CD14-positive monocyte (primary cell): Measurements from ENCODE around the gene VIM. TPM values are rescaled to one million over a fixed set of nuclear protein-coding genes. Genes with fewer than 3 reads are reported as not detected.

Experiments
- DNase-seq, 3 donors: peaks; one replicate each; pipeline ENCODE4 v3.0.0-alpha.2; 2011 to 2022
- H2AFZ ChIP-seq: 2 replicates; pipeline ENCODE4 v1.6.0; 2012; ENCODE audit warnings: mild to moderate bottlenecking, low read depth, low read length, inconsistent platforms; ENCODE audit not compliant: insufficient read depth, poor library complexity, severe bottlenecking
- H3K27ac ChIP-seq, 2 donors: 1 replicate in 1 of 2; 2 replicates in 1 of 2; pipeline ENCODE4 v1.5.1; 2012 to 2013; ENCODE audit warnings: low read length in 2 of 2, control low read depth in 1 of 2, inconsistent platforms in 1 of 2, low read depth in 1 of 2, mild to moderate bottlenecking in 1 of 2
- H3K27me3 ChIP-seq, 2 donors: one replicate each; pipeline versions ENCODE4 v1.6.0 to v1.6.1; 2011 to 2013; ENCODE audit warnings: low read length in 2 of 2; ENCODE audit not compliant: control insufficient read depth in 2 of 2, insufficient read depth in 2 of 2
- H3K36me3 ChIP-seq, 2 donors: replicated peaks in 1 of 2; 1 replicate in 1 of 2; 2 replicates in 1 of 2; pipeline versions ENCODE4 v1.5.1 to v1.6.1; 2012 to 2013; ENCODE audit warnings: low read length in 2 of 2, control low read depth in 1 of 2, inconsistent platforms in 1 of 2, mild to moderate bottlenecking in 1 of 2; ENCODE audit not compliant: insufficient read depth in 2 of 2, control insufficient read depth in 1 of 2
- H3K4me1 ChIP-seq, 2 donors: 1 replicate in 1 of 2; 2 replicates in 1 of 2; pipeline versions ENCODE4 v1.5.1 to v1.6.1; 2012 to 2013; ENCODE audit warnings: low read length in 2 of 2, control low read depth in 1 of 2, inconsistent platforms in 1 of 2, mild to moderate bottlenecking in 1 of 2, moderate library complexity in 1 of 2; ENCODE audit not compliant: insufficient read depth in 2 of 2, control insufficient read depth in 1 of 2
- H3K4me2 ChIP-seq: replicated peaks from 2 replicates; pipeline ENCODE3; 2012; ENCODE audit warnings: low read length, moderate library complexity, mild to moderate bottlenecking; ENCODE audit not compliant: poor library complexity, severe bottlenecking; ENCODE audit errors: extremely low read depth
- H3K4me3 ChIP-seq, 3 experiments: fragments of 200-600 bp in 1 of 3; sonication (generic) in 1 of 3; replicated peaks in 1 of 3; 1 replicate in 2 of 3; 2 replicates in 1 of 3; pipeline ENCODE4 v1.5.1; 2011 to 2013; ENCODE audit warnings: low read length in 3 of 3, mild to moderate bottlenecking in 3 of 3, control low read depth in 2 of 3, low read depth in 2 of 3, inconsistent platforms in 1 of 3, moderate library complexity in 1 of 3
- H3K79me2 ChIP-seq: 2 replicates; pipeline ENCODE4 v1.6.0; 2012; ENCODE audit warnings: mild to moderate bottlenecking, control low read depth, inconsistent platforms, low read length, moderate library complexity; ENCODE audit not compliant: insufficient read depth
- H3K9ac ChIP-seq: 2 replicates; pipeline ENCODE4 v1.6.0; 2017; ENCODE audit warnings: low read length, mild to moderate bottlenecking; ENCODE audit not compliant: insufficient read depth, poor library complexity, severe bottlenecking
- H3K9me3 ChIP-seq, 2 donors: replicated peaks in 1 of 2; 1 replicate in 1 of 2; 2 replicates in 1 of 2; pipeline versions ENCODE4 v1.5.1 to v1.6.1; 2012 to 2013; ENCODE audit warnings: low read length in 2 of 2, control low read depth in 1 of 2; ENCODE audit not compliant: control insufficient read depth in 1 of 2, insufficient read depth in 1 of 2
- H4K20me1 ChIP-seq: 2 replicates; pipeline ENCODE4 v1.6.0; 2012; ENCODE audit warnings: mild to moderate bottlenecking, low read length, control low read depth, moderate library complexity; ENCODE audit not compliant: insufficient read depth
- H3K27ac Mint-ChIP-seq, 7 donors: one replicate each; pipeline ENCODE4 v1.8.0; 2020; ENCODE audit warnings: mild to moderate bottlenecking in 7 of 7, mixed read lengths in 7 of 7, moderate library complexity in 6 of 7, inconsistent platforms in 2 of 7
- H3K27me3 Mint-ChIP-seq, 3 donors: one replicate each; pipeline ENCODE4 v1.8.0; 2021 to 2022; ENCODE audit warnings: low read depth in 3 of 3, mild to moderate bottlenecking in 3 of 3, mixed read lengths in 3 of 3, moderate library complexity in 3 of 3, inconsistent platforms in 1 of 3
- H3K36me3 Mint-ChIP-seq, 2 donors: one replicate each; pipeline ENCODE4 v1.8.0; 2020; ENCODE audit warnings: mixed read lengths in 2 of 2, inconsistent platforms in 1 of 2, mild to moderate bottlenecking in 1 of 2
- H3K4me1 Mint-ChIP-seq: one replicate; pipeline ENCODE4 v1.8.0; 2020; ENCODE audit warnings: mild to moderate bottlenecking, mixed read lengths
- H3K4me3 Mint-ChIP-seq, 2 donors: one replicate each; pipeline ENCODE4 v1.8.0; 2020; ENCODE audit warnings: mild to moderate bottlenecking in 2 of 2, mixed read lengths in 2 of 2, moderate library complexity in 1 of 2
- H3K9me3 Mint-ChIP-seq, 7 donors: one replicate each; pipeline ENCODE4 v1.8.0; 2020 to 2022; ENCODE audit warnings: mixed read lengths in 7 of 7, mild to moderate bottlenecking in 6 of 7, moderate library complexity in 6 of 7, inconsistent platforms in 2 of 7
- CTCF ChIP-seq: fragments of 200-600 bp; IDR thresholded peaks from one replicate; pipeline ENCODE4 v1.8.0; 2022; ENCODE audit warnings: antibody characterized with exemption, mild to moderate bottlenecking
- WGBS: methylation state at CpG from one replicate; pipeline ENCODE4 v1.1.5; 2013; ENCODE audit warnings: missing lambda C conversion rate; ENCODE audit not compliant: insufficient coverage; 5-methylcytosine and 5-hydroxymethylcytosine counted together
- intact Hi-C, 2 donors: fragments of 100-400 bp; cut with micrococcal nuclease; formaldehyde crosslinking; loops; one replicate each; pipeline versions ENCODE4 v1.15.0 to v1.15.1; 2023
- polyA plus RNA-seq, 3 donors: library from polyadenylated mRNA; depleted of rRNA in 1 of 3; unstranded in 2 of 3; stranded (reverse) in 1 of 3; fragments of 300-500 nt in 2 of 3; fragments of >200 nt in 1 of 3; fragmentation: Illumina TruSeq in 2 of 3; gene quantifications; 1 replicate in 2 of 3; 2 replicates in 1 of 3; pipeline ENCODE4 v1.2.3, GENCODE V29; 2012 to 2021

The VIM gene
- polyA plus RNA-seq, 3 donors = 697 to 4,055 (median 932) TPM

GRCh38 chr10:17200001-17200911, 27.8 kb upstream of the VIM start:
- peak overlapping the region; percentile 90 to 95 for H3K4me3 Mint-ChIP-seq
- no peak for TF ChIP-seq CTCF
- peak overlapping the region; percentile 80 to 92 (median 86) for H3K4me3 ChIP-seq
- no peaks in the 10 kb centered on the region for H3K36me3 ChIP-seq
- H3K79me2 ChIP-seq = peaks cover 14% of the 10 kb centered on the region
- H3K27ac ChIP-seq = peak overlapping the region; percentile 96 to 97
- H3K27me3 ChIP-seq = no peaks in the 10 kb centered on the region
- WGBS = 40% methylated on average over 1 of the region's 10 CpGs
- no peaks in the 10 kb centered on the region for H4K20me1 ChIP-seq
- H3K36me3 Mint-ChIP-seq = peaks cover 2 to 3% of the 10 kb centered on the region in 2 donors
- peaks cover 0 to 1% (median 0%) of the 10 kb centered on the region in 3 donors for H3K27me3 Mint-ChIP-seq
- H3K9me3 ChIP-seq = no peaks in the 10 kb centered on the region
- DNase-seq = peak; percentile 53 to 86 (median 70)
- H2AFZ ChIP-seq = peak overlapping the region; percentile 89
- H3K4me1 Mint-ChIP-seq = peaks cover 21% of the 10 kb centered on the region
- H3K4me2 ChIP-seq = peak overlapping the region; percentile 89
- intact Hi-C loops = loop anchor here (1.0 to 5.0 kb wide), 3 partner anchors 28 to 173 kb away; partner anchors contain the start of gene VIM (in 1 of the 2)
- peaks cover 9 to 16% of the 10 kb centered on the region in 2 donors for H3K4me1 ChIP-seq
- peak overlapping the region; percentile 85 for H3K9ac ChIP-seq
- H3K27ac Mint-ChIP-seq = peak overlapping the region; percentile 98 to 100 (median 100)
- H3K9me3 Mint-ChIP-seq = no peaks in the 10 kb centered on the region

DNA sequence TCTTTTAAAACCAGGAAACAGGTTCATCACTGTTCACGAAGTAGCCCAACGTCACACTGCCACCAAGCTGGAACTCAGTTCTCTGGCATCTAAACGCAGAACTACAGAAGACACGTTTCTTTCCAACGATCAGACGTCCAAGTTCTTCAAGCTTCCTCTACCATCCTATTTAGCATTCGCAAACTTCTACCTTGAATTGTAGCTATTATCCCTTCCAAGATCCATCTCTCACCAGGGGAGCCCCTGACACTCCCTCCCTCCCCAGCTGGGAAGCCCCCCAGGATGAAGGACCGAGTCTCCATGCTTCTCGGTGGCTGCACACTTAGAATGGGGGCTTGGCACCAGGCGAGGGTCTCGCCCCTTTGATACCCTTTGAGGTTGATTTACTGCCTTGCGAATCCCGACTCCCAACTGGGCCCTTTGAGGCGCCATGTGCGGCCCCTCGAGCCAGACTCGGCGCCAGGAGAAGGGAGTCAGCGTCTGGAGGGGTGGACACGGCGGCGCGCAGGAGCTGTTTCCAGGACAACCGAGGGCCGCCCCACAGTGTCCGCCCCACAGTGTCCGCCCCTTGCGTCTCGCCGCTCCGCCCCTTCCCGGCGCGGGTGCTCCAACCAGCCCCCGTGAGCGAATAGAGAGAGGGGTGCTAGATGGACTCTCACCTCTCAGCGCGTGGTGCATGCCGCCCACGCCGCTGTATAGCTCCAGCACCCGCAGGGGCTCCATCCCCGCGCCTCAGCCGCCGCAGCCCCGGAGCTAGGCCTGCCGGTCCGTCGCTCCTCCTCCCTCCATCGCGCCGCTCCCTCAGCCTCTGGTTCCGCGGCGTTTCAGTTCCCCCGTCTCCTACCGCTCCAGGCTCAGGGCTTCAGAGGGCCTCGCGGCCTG, 26.9 kb upstream of the VIM start, which contains the start of gene TRDMT1:
Gene TRDMT1 (minus strand): TSS at position 761 of the 882 bp plus-strand sequence. CDS start 38 bp downstream, at position 723.
- H3K27ac Mint-ChIP-seq = peak within 1 kb of the TSS; percentile 98 to 100 (median 100)
- H3K4me2 ChIP-seq = peak within 1 kb of the TSS; percentile 89
- peak within 1 kb of the TSS; percentile 96 to 97 for H3K27ac ChIP-seq
- intact Hi-C loops = loop anchor here (1.0 to 5.0 kb wide), 3 partner anchors 27 to 174 kb away; partner anchors contain the start of gene VIM (in 1 of the 2)
- 0% methylated on average over 49 of the region's 60 CpGs for WGBS
- peak within 1 kb of the TSS; percentile 90 to 95 for H3K4me3 Mint-ChIP-seq
- DNase-seq = peak; percentile 83 to 91 (median 85)
- H3K36me3 Mint-ChIP-seq = peaks cover 2 to 3% of the 10 kb centered on the region in 2 donors
- H3K9me3 Mint-ChIP-seq = no peaks in the 10 kb centered on the region
- H4K20me1 ChIP-seq = no peaks in the 10 kb centered on the region
- H3K36me3 ChIP-seq = no peaks in the 10 kb centered on the region
- H3K4me3 ChIP-seq = peak within 1 kb of the TSS; percentile 80 to 92 (median 86)
- peaks cover 14% of the 10 kb centered on the region for H3K79me2 ChIP-seq
- no peak for TF ChIP-seq CTCF
- H3K9ac ChIP-seq = peak within 1 kb of the TSS; percentile 85
- peaks cover 16 to 18% of the 10 kb centered on the region in 2 donors for H3K4me1 ChIP-seq
- peaks cover 0 to 1% (median 0%) of the 10 kb centered on the region in 3 donors for H3K27me3 Mint-ChIP-seq
- H3K4me1 Mint-ChIP-seq = peaks cover 29% of the 10 kb centered on the region
- no peaks in the 10 kb centered on the region for H3K27me3 ChIP-seq
- H3K9me3 ChIP-seq = no peaks in the 10 kb centered on the region
- peak within 1 kb of the TSS; percentile 89 for H2AFZ ChIP-seq
